NCI-H345 treated with DMSO at 0.1 percent for 48 hours (cell line): ENCODE results near the gene CALCOCO1.
A peak's percentile ranks its signal among the peaks of the same experiment; 100 is the strongest.

ENCODE experiments used
- DNase-seq: peaks from one replicate; lab custom pipeline; 2025; ENCODE audit not compliant: unreplicated experiment; lab: John Stamatoyannopoulos, UW

CALCOCO1 gene

GRCh38 chr12:53752621-53753020 is 25.4 kb upstream of the CALCOCO1 start:
- DNase-seq: no peak

- no peak for DNase-seq
These were observed 24.9 kb upstream of the CALCOCO1 start for GRCh38 chr12:53752192-53752601.

- no peak for DNase-seq
These were observed 24.3 kb upstream of the CALCOCO1 start, which contains the start of gene CISTR for GRCh38 chr12:53751336-53752191. Gene CISTR, minus strand, starts transcription at chr12:53751979.

GRCh38 chr12:53750812-53751335 is 23.6 kb upstream of the CALCOCO1 start:
- DNase-seq: no peak

GRCh38 chr12:53749986-53750811 is 22.9 kb upstream of the CALCOCO1 start:
- DNase-seq: no peak

GRCh38 chr12:53748072-53748840 is 21.0 kb upstream of the CALCOCO1 start:
- DNase-seq: no peak

GRCh38 chr12:53747095-53747494 is 19.8 kb upstream of the CALCOCO1 start:
- no peak for DNase-seq

GRCh38 chr12:53746592-53747092 is 19.4 kb upstream of the CALCOCO1 start:
- peak; percentile 84 for DNase-seq

GRCh38 chr12:53744751-53745150 is 17.5 kb upstream of the CALCOCO1 start:
- DNase-seq: no peak

- DNase-seq: no peak
These were observed 16.8 kb upstream of the CALCOCO1 start for GRCh38 chr12:53744130-53744441.

- DNase-seq: peak; percentile 59
These were observed 16.2 kb upstream of the CALCOCO1 start for GRCh38 chr12:53743266-53744129.

GRCh38 chr12:53740130-53740491 is 12.9 kb upstream of the CALCOCO1 start:
- no peak for DNase-seq

GRCh38 chr12:53739214-53740129 is 12.2 kb upstream of the CALCOCO1 start:
- no peak for DNase-seq

GRCh38 chr12:53738406-53739213 is 11.4 kb upstream of the CALCOCO1 start:
- DNase-seq: no peak

- no peak for DNase-seq
These were observed 10.7 kb upstream of the CALCOCO1 start for GRCh38 chr12:53737951-53738405.

- DNase-seq: no peak
These were observed 10.0 kb upstream of the CALCOCO1 start for GRCh38 chr12:53737093-53737808.

GRCh38 chr12:53736592-53736991 is 9.3 kb upstream of the CALCOCO1 start:
- no peak for DNase-seq
